Parathyroid adenoma (tissue), 2 donors: ENCODE data around the gene FOXA3.
A peak's percentile ranks its signal among the peaks of the same experiment; 100 is the strongest.

ENCODE experiments used
- H2AFZ ChIP-seq: fragments of 300-600 bp; sonication (generic); one replicate; pipeline ENCODE4 v1.7.0; 2017; ENCODE audit warnings: antibody characterized with exemption, mild to moderate bottlenecking
- H3K27ac ChIP-seq: fragments of 300-600 bp; sonication (generic); one replicate; pipeline ENCODE4 v1.7.0; 2017
- H3K27me3 ChIP-seq: fragments of 300-600 bp; sonication (generic); one replicate; pipeline ENCODE4 v1.7.0; 2017; ENCODE audit warnings: low read length; ENCODE audit not compliant: control insufficient read depth, insufficient read depth
- H3K36me3 ChIP-seq: fragments of 300-600 bp; sonication (generic); one replicate; pipeline ENCODE4 v1.7.0; 2017; ENCODE audit warnings: low read length; ENCODE audit not compliant: control insufficient read depth, insufficient read depth
- H3K4me1 ChIP-seq: fragments of 300-600 bp; sonication (generic); one replicate; pipeline ENCODE4 v1.7.0; 2017; ENCODE audit warnings: control low read depth
- H3K4me2 ChIP-seq: fragments of 300-600 bp; sonication (generic); one replicate; pipeline ENCODE4 v1.7.0; 2017; ENCODE audit warnings: low read length
- H3K4me3 ChIP-seq: fragments of 300-600 bp; sonication (generic); one replicate; pipeline ENCODE4 v1.7.0; 2017; ENCODE audit warnings: low read depth, low read length
- H3K79me2 ChIP-seq: fragments of 300-600 bp; sonication (generic); one replicate; pipeline ENCODE4 v1.7.0; 2017; ENCODE audit warnings: control low read depth
- H3K9ac ChIP-seq: fragments of 300-600 bp; sonication (generic); one replicate; pipeline ENCODE4 v1.7.0; 2017; ENCODE audit warnings: mild to moderate bottlenecking
- H3K9me3 ChIP-seq: fragments of 300-600 bp; sonication (generic); one replicate; pipeline ENCODE4 v1.7.0; 2017; ENCODE audit warnings: low read length; ENCODE audit not compliant: control insufficient read depth
- CTCF ChIP-seq: fragments of 300-600 bp; sonication (generic); IDR thresholded peaks from one replicate; pipeline ENCODE4 v1.7.0; 2017; ENCODE audit warnings: antibody characterized with exemption, mild to moderate bottlenecking
- donor health status: primary hyperparathyroidism.

The FOXA3 gene

DNA sequence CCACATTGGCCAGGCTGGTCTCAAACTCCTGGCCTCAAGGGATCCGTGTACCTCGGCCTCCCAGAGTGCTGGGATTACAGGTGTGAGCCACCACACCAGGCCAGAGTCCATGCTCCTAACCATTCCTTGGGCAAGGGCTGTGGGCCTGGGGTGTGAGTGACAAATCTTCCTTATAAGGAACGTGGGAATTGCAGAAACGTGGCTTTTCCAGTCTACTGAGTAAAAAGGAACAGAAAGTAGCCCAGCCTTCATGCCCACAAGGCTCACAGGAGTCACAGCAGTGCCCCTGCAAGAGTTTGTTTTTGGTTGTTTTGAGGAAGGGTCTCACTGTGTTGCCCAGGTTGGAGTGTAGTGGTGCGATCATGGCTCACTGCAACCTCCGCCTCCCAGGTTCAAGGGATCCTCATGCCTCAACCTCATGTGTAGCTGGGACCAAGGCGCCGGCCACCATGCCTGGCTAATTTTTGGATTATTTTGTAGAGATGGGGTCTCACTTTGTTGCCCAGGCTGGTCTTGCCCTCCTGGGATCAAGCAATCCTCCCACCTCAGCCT lies 33.2 kb downstream of the FOXA3 start:
- Histone ChIP-seq H3K9ac (no peak overlapping the region), H3K9me3 (no peaks in the 10 kb centered on the region), H3K4me3 (no peak overlapping the region), H3K4me2 (no peak overlapping the region), H3K27me3 (no peaks in the 10 kb centered on the region), H3K27ac (no peak overlapping the region), H3K36me3 (no peaks in the 10 kb centered on the region), H3K4me1 (peaks cover 3% of the 10 kb centered on the region), H3K79me2 (no peaks in the 10 kb centered on the region), H2AFZ (no peak overlapping the region)
- TF ChIP-seq CTCF: no peak

DNA sequence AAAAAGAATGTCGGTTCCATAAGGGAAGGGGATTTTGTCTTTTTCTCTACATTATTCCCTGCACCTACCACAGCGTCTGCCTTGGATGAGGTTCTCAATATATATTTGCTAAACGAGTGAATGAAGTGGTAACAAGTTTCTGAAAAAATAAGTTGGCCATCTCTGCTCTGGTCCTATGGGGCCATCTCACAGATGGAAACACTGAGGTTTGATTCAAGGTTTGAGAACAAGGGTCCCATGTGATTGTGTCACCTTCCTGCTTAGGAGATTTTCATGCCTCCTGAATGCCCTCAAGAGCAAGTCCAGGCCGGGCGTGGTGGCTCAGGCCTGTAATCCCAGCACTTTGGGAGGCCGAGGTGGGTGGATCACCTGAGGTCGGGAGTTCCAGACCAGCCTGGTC lies 35.1 kb downstream of the FOXA3 start:
- Histone ChIP-seq H3K27me3 (no peaks in the 10 kb centered on the region), H3K4me3 (no peak overlapping the region), H3K36me3 (no peaks in the 10 kb centered on the region), H3K27ac (no peak overlapping the region), H3K4me2 (no peak overlapping the region), H3K9ac (no peak overlapping the region), H3K4me1 (peaks cover 6% of the 10 kb centered on the region), H2AFZ (no peak overlapping the region), H3K79me2 (no peaks in the 10 kb centered on the region), H3K9me3 (no peaks in the 10 kb centered on the region)
- no peak for TF ChIP-seq CTCF

GRCh38 chr19:45899919-45900589 lies 35.9 kb downstream of the FOXA3 start:
- no peaks in the 10 kb centered on the region for H3K36me3 ChIP-seq
- H3K27ac ChIP-seq: no peak overlapping the region
- no peak overlapping the region for H3K4me3 ChIP-seq
- no peak overlapping the region for H3K9ac ChIP-seq
- H3K79me2 ChIP-seq: no peaks in the 10 kb centered on the region
- H3K4me2 ChIP-seq: peak overlapping the region; percentile 90
- H3K27me3 ChIP-seq: no peaks in the 10 kb centered on the region
- H2AFZ ChIP-seq: no peak overlapping the region
- TF ChIP-seq CTCF: no peak
- H3K4me1 ChIP-seq: peaks cover 6% of the 10 kb centered on the region
- H3K9me3 ChIP-seq: no peaks in the 10 kb centered on the region

DNA sequence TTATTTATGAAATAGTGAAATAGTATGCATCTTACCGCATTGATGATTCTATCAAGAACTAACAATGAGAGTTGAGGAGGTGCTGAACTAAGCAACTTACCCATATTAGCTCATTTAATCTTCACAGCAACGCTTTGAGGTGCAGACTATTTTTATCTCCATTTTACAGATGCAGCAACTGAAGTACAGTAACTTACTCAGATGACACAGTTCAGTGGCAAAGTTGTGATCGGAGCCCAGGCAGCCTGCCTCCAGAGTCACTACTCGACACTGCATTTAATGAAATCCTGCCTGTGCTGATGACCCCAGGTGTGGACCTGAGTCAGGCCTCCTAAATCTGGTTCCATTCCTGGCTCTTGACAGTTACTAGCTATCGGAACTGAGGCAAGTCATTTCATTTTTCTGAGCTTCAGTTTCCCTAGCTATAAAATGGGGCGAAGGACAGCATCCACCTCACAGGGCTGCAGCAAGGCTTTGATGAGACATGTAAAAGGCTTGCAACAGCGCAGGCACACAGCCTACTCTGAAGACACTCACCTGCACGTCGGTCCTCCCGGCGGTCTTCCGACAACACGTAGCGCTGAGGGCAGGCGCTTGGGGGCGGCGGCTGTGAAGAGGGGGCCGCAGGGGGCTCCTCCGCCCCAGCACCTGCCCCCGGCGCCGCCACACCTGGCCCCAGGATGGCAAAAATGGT lies 36.8 kb downstream of the FOXA3 start:
- H3K9me3 ChIP-seq: no peaks in the 10 kb centered on the region
- no peaks in the 10 kb centered on the region for H3K36me3 ChIP-seq
- no peaks in the 10 kb centered on the region for H3K79me2 ChIP-seq
- H3K4me1 ChIP-seq: peaks cover 6% of the 10 kb centered on the region
- no peak overlapping the region for H3K9ac ChIP-seq
- no peak overlapping the region for H3K27ac ChIP-seq
- H3K27me3 ChIP-seq: no peaks in the 10 kb centered on the region
- no peak for TF ChIP-seq CTCF
- H3K4me3 ChIP-seq: peak overlapping the region; percentile 33
- H3K4me2 ChIP-seq: peak overlapping the region; percentile 90
- peak overlapping the region; percentile 68 for H2AFZ ChIP-seq
